K562 (cell line): Measurements from ENCODE around the gene PUSL1. TPM values are rescaled to one million over a fixed set of nuclear protein-coding genes. Genes with fewer than 3 reads are reported as not detected.

Experiments used
- ARID4B ChIP-seq: sonication (generic); formaldehyde crosslinking; IDR thresholded peaks from 2 replicates; pipeline ENCODE4 v1.8.0; 2022; ENCODE audit warnings: mild to moderate bottlenecking, missing genetic modification reagents
- ETS1 ChIP-seq: conservative IDR thresholded peaks from 2 replicates; pipeline ENCODE4 v1.6.1; 2011; ENCODE audit warnings: low read depth, mild to moderate bottlenecking, low read length; ENCODE audit not compliant: control insufficient read depth
- ETV5 ChIP-seq: sonication (generic); formaldehyde crosslinking; IDR thresholded peaks from 2 replicates; pipeline ENCODE4 v1.4.0; 2020; ENCODE audit warnings: low read depth, mild to moderate bottlenecking, missing genetic modification reagents
- FOXA3 ChIP-seq, 2 experiments: fragments of 450-650 bp in 1 of 2; sonication (generic) in 1 of 2; formaldehyde crosslinking; IDR thresholded peaks in 1 of 2; conservative IDR thresholded peaks in 1 of 2; 2 replicates each; pipeline versions ENCODE4 v1.4.0 to v1.8.0; 2020 to 2022; ENCODE audit warnings: mild to moderate bottlenecking in 2 of 2, missing genetic modification reagents in 1 of 2
- RBM34 ChIP-seq: fragments of 200-400 bp; formaldehyde crosslinking; IDR thresholded peaks from 2 replicates; pipeline ENCODE4 v1.6.1; 2018; ENCODE audit warnings: low read length, borderline replicate concordance; ENCODE audit not compliant: insufficient read depth
- SMARCB1 ChIP-seq: IDR thresholded peaks from 2 replicates; pipeline ENCODE4 v1.6.1; 2011; ENCODE audit warnings: improper control_type of control experiment, low read depth; ENCODE audit not compliant: insufficient read length
- SP1 ChIP-seq: sonication (generic); formaldehyde crosslinking; IDR thresholded peaks from 2 replicates; pipeline ENCODE4 v1.8.1; 2022; ENCODE audit warnings: mild to moderate bottlenecking, missing genetic modification reagents
- TFAP4 ChIP-seq: sonication (generic); formaldehyde crosslinking; IDR thresholded peaks from 2 replicates; pipeline ENCODE4 v1.8.0; 2022; ENCODE audit warnings: missing genetic modification reagents, mild to moderate bottlenecking, moderate library complexity, borderline replicate concordance
- ZBTB9 ChIP-seq: fragments of 450-650 bp; formaldehyde crosslinking; IDR thresholded peaks from 2 replicates; pipeline ENCODE4 v1.4.0; 2020; ENCODE audit warnings: mild to moderate bottlenecking, moderate library complexity
- ZNF311 ChIP-seq: fragments of 250-450 bp; sonication (Bioruptor Pico); IDR thresholded peaks from 2 replicates; pipeline ENCODE4 v1.4.0; 2020; ENCODE audit warnings: mild to moderate bottlenecking, moderate library complexity
- ZNF436 ChIP-seq: fragments of 250-450, 450-650 bp; sonication (Bioruptor Pico); formaldehyde crosslinking; IDR thresholded peaks from 2 replicates; pipeline ENCODE4 v1.7.0; 2020; ENCODE audit warnings: mild to moderate bottlenecking
- ZNF589 ChIP-seq: fragments of 200-800 bp; sonication (Bioruptor generic); IDR thresholded peaks from 2 replicates; pipeline ENCODE4 v1.6.1; 2016; ENCODE audit warnings: low read depth, missing genetic modification characterization, missing compliant biosample characterization
- polyA plus RNA-seq, 8 experiments: library from polyadenylated mRNA; depleted of rRNA in 4 of 8; stranded (reverse) in 5 of 8; unstranded in 3 of 8; fragments of >200 nt; fragmentation: Nextera tagmentation in 2 of 8; fragmentation: Illumina TruSeq in 1 of 8; extraction: Ambion mirVana in 2 of 8; extraction: Trizol in 1 of 8; gene quantifications; 2 replicates each; pipeline versions ENCODE4 v1.2.1 to v1.2.3, GENCODE V29; 2011 to 2014; ENCODE audit warnings: inconsistent platforms in 1 of 8, missing spikeins in 1 of 8
- total RNA-seq, 7 experiments: library from RNA; depleted of rRNA in 6 of 7; stranded (reverse); fragments of >200 nt in 6 of 7; fragmentation: Illumina TruSeq in 2 of 7; extraction: Trizol in 2 of 7; gene quantifications; 2 replicates each; pipeline versions ENCODE4 v1.2.1 to v1.2.3, GENCODE V29; 2011 to 2021; ENCODE audit warnings: low replicate concordance in 1 of 7

PUSL1 gene
- total and polyA plus RNA-seq, 9 of the 15 experiments (the other 6 are each of a cell fraction or from before 2014, with no cell fraction given): 0.62 to 86.9 (median 13.6) TPM

- TF ChIP-seq ZBTB9 (CRISPR knock-in tag) (no peak), ZNF436 (CRISPR knock-in tag) (no peak), ETV5 (CRISPR knock-in tag) (0 out of 2 replicates have a peak, but pooled peaks have one; percentile 19), FOXA3 (CRISPR knock-in tag; conservative IDR thresholded peaks at IDR 0.05 in 1 of 2, IDR thresholded peaks at IDR 0.05 in 1 of 2) (0 out of 4 replicates have a peak, but pooled peaks of 1 of the 2 experiments have one; percentile 27), SP1 (CRISPR knock-in tag) (peak; percentile 95), SMARCB1 (no peak), RBM34 (no peak), ZNF311 (CRISPR knock-in tag) (no peak), ARID4B (CRISPR knock-in tag) (peak; percentile 59), TFAP4 (CRISPR knock-in tag) (no peak), ZNF589 (CRISPR knock-in tag) (no peak), ETS1 (peak; percentile 58)
- TF ChIP-seq, all 486 proteins: peak for 32
Measured at GRCh38 chr1:1293263-1294249, 14.8 kb upstream of the PUSL1 start (continued).
